HG02642 (cell line): ENCODE results near the gene DEXI.

Experiments
- ATAC-seq: cut with Tn5 transposase; IDR thresholded peaks from one replicate; pipeline ENCODE4 v1.9.1; 2021; ENCODE audit warnings: mild to moderate bottlenecking; ENCODE audit not compliant: unreplicated experiment, poor library complexity

DEXI gene

GRCh38 chr16:10906482-10906881, 35.8 kb downstream of the DEXI start:
- no peak for ATAC-seq

- ATAC-seq: no peak
Measured at GRCh38 chr16:10902999-10903398, 39.3 kb downstream of the DEXI start.

DNA sequence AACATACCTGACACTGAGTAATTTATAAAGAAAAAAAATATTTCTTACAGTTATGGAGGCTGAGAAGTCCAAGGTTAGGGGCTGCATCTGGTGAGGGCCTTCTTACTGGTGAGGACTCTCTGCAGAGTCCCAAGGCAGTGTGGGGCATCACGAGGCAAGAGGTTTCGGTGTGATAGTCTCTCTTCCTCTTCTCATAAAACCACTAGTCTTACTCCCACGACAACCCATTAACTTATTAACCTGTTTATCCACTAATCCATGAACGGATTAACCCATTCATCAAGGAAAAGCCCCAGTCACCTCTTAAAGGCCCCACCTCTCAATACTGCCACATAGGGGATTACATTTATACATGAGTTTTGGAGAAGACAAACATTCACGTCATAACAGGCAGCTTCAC, 45.1 kb downstream of the DEXI start:
- ATAC-seq: peak; percentile 67

DNA sequence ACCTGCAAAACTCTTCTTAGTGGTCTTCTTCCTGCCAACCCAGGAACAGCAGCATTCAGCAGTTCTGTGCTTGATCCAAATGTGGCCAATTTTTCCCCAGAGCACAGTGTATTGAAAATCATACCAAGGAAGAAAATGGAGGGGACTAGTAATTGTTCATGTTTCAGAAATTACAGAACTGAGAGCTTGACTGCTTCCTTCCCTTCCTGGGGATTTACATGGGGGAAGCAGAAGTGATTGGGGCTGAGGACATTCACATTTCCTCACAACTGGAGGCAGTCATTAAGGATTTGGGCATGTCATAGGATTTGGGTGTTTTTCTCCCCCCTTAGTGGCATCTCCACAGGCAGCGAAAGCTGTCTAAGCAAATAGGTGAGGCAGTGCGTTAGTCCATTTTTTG, 45.5 kb downstream of the DEXI start:
- ATAC-seq: no peak

GRCh38 chr16:10896165-10896564, 46.1 kb downstream of the DEXI start:
- ATAC-seq: no peak

- ATAC-seq: no peak
Measured at GRCh38 chr16:10895053-10895946, 47.0 kb downstream of the DEXI start.

DNA sequence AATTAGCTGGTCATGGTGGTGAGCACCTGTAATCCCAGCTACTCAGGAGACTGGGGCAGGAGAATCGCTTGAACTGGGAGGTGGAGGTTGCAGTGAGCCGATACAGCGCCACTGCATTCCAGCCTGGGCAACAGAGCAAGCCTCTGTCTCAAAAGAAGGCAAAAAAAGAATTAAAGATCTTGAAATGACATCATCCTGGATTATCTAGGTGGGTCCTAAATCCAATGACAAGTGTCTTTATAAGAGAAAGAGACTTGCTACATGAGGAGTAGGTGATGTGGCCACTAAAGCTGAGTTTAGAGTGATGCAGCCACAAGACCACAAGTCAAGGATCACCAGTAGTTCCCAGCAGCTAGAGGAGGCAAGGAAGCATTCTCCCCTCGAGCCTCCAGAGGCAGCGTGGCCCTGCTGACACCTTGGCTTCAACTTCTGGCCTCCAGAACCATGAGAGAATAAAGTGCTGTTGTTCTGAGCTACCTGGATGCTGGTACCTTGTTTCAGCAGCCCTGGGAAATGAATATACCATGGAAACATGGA, 49.4 kb downstream of the DEXI start:
- ATAC-seq: no peak

DNA sequence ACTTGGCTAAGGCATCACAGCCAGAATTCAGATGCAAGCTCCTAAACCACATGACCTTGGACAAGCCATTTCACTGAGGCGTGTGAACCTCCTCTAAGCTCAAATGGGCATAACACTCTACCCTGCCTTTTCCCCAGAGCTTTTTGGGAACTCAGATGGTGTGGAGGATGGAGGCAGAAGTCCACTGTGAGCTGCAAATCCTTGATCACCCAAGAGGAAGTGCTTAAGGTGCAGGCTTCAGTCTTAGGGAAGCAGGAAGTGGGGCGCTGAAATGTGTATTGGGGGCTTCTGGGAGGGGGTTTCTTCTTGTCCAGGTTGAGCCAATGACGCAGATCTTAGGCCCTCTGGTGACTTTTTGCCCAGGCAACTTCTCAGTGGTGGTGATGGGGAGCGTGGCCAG, 52.4 kb downstream of the DEXI start:
- no peak for ATAC-seq

- no peak for ATAC-seq
Measured at GRCh38 chr16:10888320-10888937, 53.8 kb downstream of the DEXI start.

GRCh38 chr16:10885246-10885645, 57.0 kb downstream of the DEXI start:
- ATAC-seq: no peak

DNA sequence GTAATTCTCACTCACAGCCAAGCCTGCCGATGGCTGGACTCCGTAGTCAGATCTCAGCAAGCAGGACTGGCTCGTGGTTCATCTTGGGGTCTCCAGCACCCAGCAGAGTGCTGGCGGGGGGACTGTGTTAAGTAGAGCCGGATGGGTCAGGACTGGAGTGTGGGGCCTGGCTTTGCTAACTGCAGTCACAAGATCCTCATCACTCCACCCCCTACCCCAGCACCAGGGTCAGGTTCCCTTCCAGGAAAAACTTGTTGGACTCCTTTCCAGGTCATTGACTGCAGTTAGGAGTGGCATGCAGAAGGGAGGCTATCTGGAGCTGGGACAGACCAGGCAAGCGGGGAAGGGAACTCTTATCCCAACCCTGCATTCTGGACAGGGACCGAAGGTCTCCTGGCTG, 59.3 kb downstream of the DEXI start:
- ATAC-seq: no peak

GRCh38 chr16:10881479-10882030, 60.7 kb downstream of the DEXI start:
- no peak for ATAC-seq

- ATAC-seq: no peak
Measured at GRCh38 chr16:10880594-10881452, 61.4 kb downstream of the DEXI start.

GRCh38 chr16:10879681-10880589, 62.3 kb downstream of the DEXI start:
- ATAC-seq: no peak
